Measurements from ENCODE around the gene FITM1. TPM values are rescaled to one million over a fixed set of nuclear protein-coding genes. Genes with fewer than 3 reads are reported as not detected.

Gene FITM1
- polyA plus RNA-seq, 3 donors = 2.1 TPM; not detected in 2

DNA sequence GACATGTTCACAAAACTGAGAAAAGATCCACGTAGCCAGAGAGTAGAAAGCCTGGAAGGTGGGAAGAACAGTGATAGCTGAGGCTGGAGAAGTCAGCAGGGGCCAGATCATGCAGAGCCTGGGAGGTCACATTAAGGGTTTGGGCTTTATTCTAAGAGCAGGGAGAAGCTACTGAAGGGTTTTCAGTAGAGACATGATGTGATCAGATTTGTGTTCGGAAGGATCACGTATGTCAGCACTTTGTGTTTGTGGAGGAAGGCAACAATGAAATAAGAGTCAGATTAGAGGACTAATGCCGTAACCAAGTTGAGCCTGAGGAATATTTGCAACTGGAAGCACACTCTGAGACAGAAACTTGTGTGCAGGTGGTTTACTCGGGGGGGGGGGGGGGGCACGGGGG is 40.6 kb upstream of the FITM1 start:
- no peaks in the 10 kb centered on the region for H3K36me3 Mint-ChIP-seq
- WGBS (ENCODE audit: insufficient coverage) = 100% methylated on average over 3 of the region's 6 CpGs
- H3K4me3 Mint-ChIP-seq = no peak overlapping the region

DNA sequence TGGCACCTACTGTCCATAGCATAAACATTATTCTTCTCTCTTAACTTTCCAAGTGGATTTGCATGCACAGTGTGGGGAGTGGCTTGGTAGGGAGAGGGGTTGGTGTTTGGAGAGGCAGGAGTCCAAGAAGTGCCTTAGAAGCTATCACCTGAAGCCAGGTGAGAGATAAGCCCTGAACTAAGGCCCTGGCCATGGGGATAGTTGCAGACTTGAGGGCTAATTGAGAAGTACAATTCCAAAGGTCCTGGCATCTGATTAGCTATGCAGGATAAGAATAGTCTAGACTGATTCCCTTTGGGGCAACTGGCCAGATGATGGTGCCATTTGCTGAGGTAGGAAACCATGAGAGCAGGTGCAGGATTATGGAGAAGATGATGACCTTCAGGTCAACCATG is 38.4 kb upstream of the FITM1 start:
- H2AFZ ChIP-seq (ENCODE audit: insufficient read depth, low read depth, low read length, poor library complexity, severe bottlenecking) = peak overlapping the region; percentile 17
- peak overlapping the region in 1 of 2 donors; percentile 92 for H3K27ac ChIP-seq (ENCODE audit: low read depth in 1 of 2, low read length in 2 of 2)
- Mint-ChIP-seq H3K27me3 (ENCODE audit: low read depth in 3 of 3) (peaks cover 0 to 2% (median 0%) of the 10 kb centered on the region in 3 donors), H3K4me3 (no peak overlapping the region), H3K27ac (peak overlapping the region in 4 of 7 donors; percentile 79 to 95 (median 87)), H3K4me1 (peaks cover 45% of the 10 kb centered on the region), H3K36me3 (peaks cover 7 to 8% of the 10 kb centered on the region in 2 donors), H3K9me3 (peaks cover 0 to 3% (median 0%) of the 10 kb centered on the region in 7 donors)
- H3K9me3 ChIP-seq (replicated peaks in 1 of 2; ENCODE audit: control insufficient read depth in 1 of 2, insufficient read depth in 1 of 2, low read length in 2 of 2) = no peaks in the 10 kb centered on the region
- peaks cover 0 to 4% of the 10 kb centered on the region in 2 donors for H3K36me3 ChIP-seq (replicated peaks in 1 of 2; ENCODE audit: control insufficient read depth in 1 of 2, insufficient read depth in 2 of 2, low read length in 2 of 2)
- TF ChIP-seq, protein P1, sequence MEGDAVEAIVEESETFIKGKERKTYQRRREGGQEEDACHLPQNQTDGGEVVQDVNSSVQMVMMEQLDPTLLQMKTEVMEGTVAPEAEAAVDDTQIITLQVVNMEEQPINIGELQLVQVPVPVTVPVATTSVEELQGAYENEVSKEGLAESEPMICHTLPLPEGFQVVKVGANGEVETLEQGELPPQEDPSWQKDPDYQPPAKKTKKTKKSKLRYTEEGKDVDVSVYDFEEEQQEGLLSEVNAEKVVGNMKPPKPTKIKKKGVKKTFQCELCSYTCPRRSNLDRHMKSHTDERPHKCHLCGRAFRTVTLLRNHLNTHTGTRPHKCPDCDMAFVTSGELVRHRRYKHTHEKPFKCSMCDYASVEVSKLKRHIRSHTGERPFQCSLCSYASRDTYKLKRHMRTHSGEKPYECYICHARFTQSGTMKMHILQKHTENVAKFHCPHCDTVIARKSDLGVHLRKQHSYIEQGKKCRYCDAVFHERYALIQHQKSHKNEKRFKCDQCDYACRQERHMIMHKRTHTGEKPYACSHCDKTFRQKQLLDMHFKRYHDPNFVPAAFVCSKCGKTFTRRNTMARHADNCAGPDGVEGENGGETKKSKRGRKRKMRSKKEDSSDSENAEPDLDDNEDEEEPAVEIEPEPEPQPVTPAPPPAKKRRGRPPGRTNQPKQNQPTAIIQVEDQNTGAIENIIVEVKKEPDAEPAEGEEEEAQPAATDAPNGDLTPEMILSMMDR (IDR thresholded peaks at IDR 0.05) = no peak
- no peak overlapping the region for H3K4me2 ChIP-seq (replicated peaks; ENCODE audit: extremely low read depth, low read length, poor library complexity, severe bottlenecking)
- DNase-seq = no peak
- H3K27me3 ChIP-seq (ENCODE audit: control insufficient read depth in 2 of 2, insufficient read depth in 2 of 2, low read length in 2 of 2) = no peaks in the 10 kb centered on the region
- H4K20me1 ChIP-seq (ENCODE audit: insufficient read depth, low read length) = peaks cover 8% of the 10 kb centered on the region
- H3K4me1 ChIP-seq (ENCODE audit: control insufficient read depth in 1 of 2, insufficient read depth in 2 of 2, low read length in 2 of 2) = peaks cover 36 to 48% of the 10 kb centered on the region in 2 donors
- intact Hi-C loops (cut with micrococcal nuclease) = no loop called here
- H3K4me3 ChIP-seq (replicated peaks in 1 of 3; ENCODE audit: low read depth in 2 of 3, low read length in 3 of 3) = no peak overlapping the region
- H3K79me2 ChIP-seq (ENCODE audit: insufficient read depth, low read length) = peaks cover 30% of the 10 kb centered on the region
- no peak overlapping the region for H3K9ac ChIP-seq (ENCODE audit: insufficient read depth, low read length, poor library complexity, severe bottlenecking)

More for the DNA sequence above, 40.6 kb upstream of the FITM1 start:
- Histone ChIP-seq H3K9me3 (replicated peaks in 1 of 2; ENCODE audit: control insufficient read depth in 1 of 2, insufficient read depth in 1 of 2, low read length in 2 of 2) (no peaks in the 10 kb centered on the region), H3K9ac (ENCODE audit: insufficient read depth, low read length, poor library complexity, severe bottlenecking) (no peak overlapping the region), H3K27me3 (ENCODE audit: control insufficient read depth in 2 of 2, insufficient read depth in 2 of 2, low read length in 2 of 2) (no peaks in the 10 kb centered on the region), H3K4me1 (ENCODE audit: control insufficient read depth in 1 of 2, insufficient read depth in 2 of 2, low read length in 2 of 2) (peaks cover 25 to 36% of the 10 kb centered on the region in 2 donors), H3K27ac (ENCODE audit: low read depth in 1 of 2, low read length in 2 of 2) (no peak overlapping the region), H3K4me2 (replicated peaks; ENCODE audit: extremely low read depth, low read length, poor library complexity, severe bottlenecking) (no peak overlapping the region), H3K79me2 (ENCODE audit: insufficient read depth, low read length) (peaks cover 8% of the 10 kb centered on the region), H3K36me3 (replicated peaks in 1 of 2; ENCODE audit: control insufficient read depth in 1 of 2, insufficient read depth in 2 of 2, low read length in 2 of 2) (no peaks in the 10 kb centered on the region), H2AFZ (ENCODE audit: insufficient read depth, low read depth, low read length, poor library complexity, severe bottlenecking) (no peak overlapping the region), H4K20me1 (ENCODE audit: insufficient read depth, low read length) (no peaks in the 10 kb centered on the region), H3K4me3 (replicated peaks in 1 of 3; ENCODE audit: low read depth in 2 of 3, low read length in 3 of 3) (no peak overlapping the region)
- TF ChIP-seq, protein P1 (IDR thresholded peaks at IDR 0.05) = no peak
- Mint-ChIP-seq H3K4me1 (peaks cover 30% of the 10 kb centered on the region), H3K9me3 (peaks cover 0 to 3% (median 0%) of the 10 kb centered on the region in 7 donors), H3K27ac (no peak overlapping the region), H3K27me3 (ENCODE audit: low read depth in 3 of 3) (peaks cover 0 to 2% (median 0%) of the 10 kb centered on the region in 3 donors)
- intact Hi-C loops (cut with micrococcal nuclease) = loop anchor here in 1 of 2 donors (2.0 kb wide), 2 partner anchors 31 to 75 kb away; no protein-coding TSS in a partner anchor
- no peak for DNase-seq
